HepG2 (cell line): ENCODE data around the gene HNRNPA2B1. TPM values are rescaled to one million over a fixed set of nuclear protein-coding genes. Genes with fewer than 3 reads are reported as not detected.
"Not testable (repeated sequence)": the region's sequence is repeated elsewhere in the genome, so short reads cannot be mapped to it uniquely, and the experiment has no call there.

ENCODE experiments used
- ATAC-seq: fragments of 200-7000 bp; cut with Tn5 transposase; 3 replicates; pipeline ENCODE4 v1.9.1; 2020; ENCODE audit warnings: mild to moderate bottlenecking, moderate library complexity
- BruUV-seq: library from RNA; stranded (reverse); fragments of 400-500 nt; replicated peaks from 2 replicates; lab custom pipeline; 2021; lab: Mats Ljungman, UMichigan
- CTCF ChIA-PET: fragments of 300-600 bp; formaldehyde crosslinking; extraction: SDS; loops from one replicate; lab custom pipeline; 2021; ENCODE audit warnings: low total read pairs, inconsistent platforms, low intra/inter-chr PET ratio; lab: Yijun Ruan, JAX
- POLR2A ChIA-PET: fragments of 350-600 bp; sonication (Branson Sonifier 250); formaldehyde crosslinking; loops from one replicate; lab custom pipeline; 2020; ENCODE audit warnings: antibody characterized with exemption, inconsistent platforms; lab: Yijun Ruan, JAX
- DNase-seq: peaks from one replicate; pipeline ENCODE4 v3.0.0-alpha.2; 2015; ENCODE audit warnings: low spot score
- FAIRE-seq: peaks from 3 replicates; lab custom pipeline; 2011; peaks lifted over from hg19 to GRCh38; lab: Jason Lieb, UNC
- H2AFZ ChIP-seq: one replicate; pipeline ENCODE4 v1.6.1; 2011; ENCODE audit warnings: low read length, inconsistent platforms
- H3K27ac ChIP-seq: fragments of 300-600 bp; 3 replicates; pipeline ENCODE4 v1.8.0; 2011; ENCODE audit warnings: mixed run types, mild to moderate bottlenecking, mixed read lengths, low read length, inconsistent platforms; ENCODE audit not compliant: insufficient read depth; ENCODE audit errors: extremely low read length
- H3K27me3 ChIP-seq, 2 experiments: fragments of 200-600 bp in 1 of 2; 2 replicates in 1 of 2; 3 replicates in 1 of 2; pipeline versions ENCODE4 v1.6.0 to v1.8.0; 2011; ENCODE audit warnings: low read length in 2 of 2, mild to moderate bottlenecking in 2 of 2, moderate library complexity in 2 of 2, inconsistent platforms in 1 of 2; ENCODE audit not compliant: insufficient read depth in 2 of 2, control insufficient read depth in 1 of 2
- H3K36me3 ChIP-seq, 2 experiments: fragments of 200-600 bp in 1 of 2; replicated peaks in 1 of 2; 2 replicates in 1 of 2; 3 replicates in 1 of 2; pipeline versions ENCODE4 v1.5.1 to v1.8.0; 2011; ENCODE audit warnings: low read length in 2 of 2, inconsistent platforms in 1 of 2; ENCODE audit not compliant: insufficient read depth in 2 of 2, control insufficient read depth in 1 of 2
- H3K4me1 ChIP-seq: 2 replicates; pipeline ENCODE4 v1.5.1; 2012; ENCODE audit warnings: low read length, inconsistent platforms; ENCODE audit not compliant: insufficient read depth
- H3K4me2 ChIP-seq: 2 replicates; pipeline ENCODE4 v1.6.0; 2011; ENCODE audit warnings: low read depth, low read length, inconsistent platforms
- H3K4me3 ChIP-seq, 3 experiments: fragments of 200-600 bp in 1 of 3; sonication (generic), shearing (Covaris generic) in 1 of 3; replicated peaks in 1 of 3; 2 replicates each; pipeline ENCODE4 v1.5.1; 2011 to 2016; ENCODE audit warnings: low read length in 3 of 3, inconsistent platforms in 2 of 3, low read depth in 2 of 3, mild to moderate bottlenecking in 2 of 3, control low read depth in 1 of 3, mixed read lengths in 1 of 3; ENCODE audit not compliant: insufficient read depth in 1 of 3
- H3K79me2 ChIP-seq: one replicate; pipeline ENCODE4 v1.6.1; 2011; ENCODE audit warnings: low read length, inconsistent platforms; ENCODE audit not compliant: insufficient read depth
- H3K9ac ChIP-seq: 2 replicates; pipeline ENCODE4 v1.6.0; 2011; ENCODE audit warnings: mild to moderate bottlenecking, low read depth, low read length, inconsistent platforms; ENCODE audit not compliant: insufficient read depth
- H3K9me3 ChIP-seq: 2 replicates; pipeline ENCODE4 v1.5.1; 2012; ENCODE audit warnings: mild to moderate bottlenecking, low read length
- H4K20me1 ChIP-seq: 2 replicates; pipeline ENCODE4 v1.6.0; 2011; ENCODE audit warnings: inconsistent platforms, mild to moderate bottlenecking, low read length, moderate library complexity; ENCODE audit not compliant: insufficient read depth
- ZNF451 ChIP-seq: sonication (generic); formaldehyde crosslinking; IDR thresholded peaks from 2 replicates; pipeline ENCODE4 v1.5.0; 2020; ENCODE audit warnings: mild to moderate bottlenecking, missing genetic modification reagents
- WGBS: methylation state at CpG from one replicate; pipeline ENCODE4 v1.1.6; 2017; ENCODE audit warnings: low lambda C conversion rate; 5-methylcytosine and 5-hydroxymethylcytosine counted together
- in situ Hi-C: cut with HindIII; loops from 2 replicates; pipeline ENCODE4 v1.10.0; 2017; ENCODE audit warnings: low pct_unique_long_range_greater_than_20kb; ENCODE audit not compliant: extremely low pct_ligation_motif_present
- intact Hi-C: fragments of 100-400 bp; cut with micrococcal nuclease; formaldehyde crosslinking; loops from one replicate; pipeline ENCODE4 v1.10.0; 2022; ENCODE audit not compliant: unreplicated experiment
- polyA plus RNA-seq, 8 experiments: library from polyadenylated mRNA; depleted of rRNA in 3 of 8; stranded (reverse) in 7 of 8; unstranded in 1 of 8; fragments of >200 nt; fragmentation: Illumina TruSeq in 4 of 8; extraction: Trizol in 4 of 8; gene quantifications; 2 replicates each; pipeline versions ENCODE4 v1.2.1 to v1.2.3, GENCODE V29; 2011 to 2016; ENCODE audit warnings: low read depth in 4 of 8, missing spikeins in 1 of 8, mixed read lengths in 1 of 8; ENCODE audit not compliant: insufficient read depth in 1 of 8
- total RNA-seq, 5 experiments: library from RNA; depleted of rRNA; stranded (reverse); fragments of >200 nt; fragmentation: Illumina TruSeq; extraction: Trizol; gene quantifications; 2 replicates each; pipeline ENCODE4 v1.2.3, GENCODE V29; 2016; ENCODE audit warnings: low read depth in 1 of 5
- TF ChIP-seq, protein P1 (sequence below), 2 experiments: IDR thresholded peaks; 2 replicates each; pipeline ENCODE4 v1.6.1; 2011 to 2012; ENCODE audit warnings: low read length in 2 of 2, borderline replicate concordance in 1 of 2, low read depth in 1 of 2, mild to moderate bottlenecking in 1 of 2, moderate library complexity in 1 of 2
- TF ChIP-seq, protein P2 (sequence below): sonication (generic); formaldehyde crosslinking; IDR thresholded peaks from 2 replicates; pipeline ENCODE4 v1.4.0; 2020; ENCODE audit warnings: mild to moderate bottlenecking, missing genetic modification reagents

HNRNPA2B1 gene
- total and polyA plus RNA-seq, 2 of the 13 experiments (the other 11 are each of a cell fraction or from before 2014, with no cell fraction given), result 193 to 412 TPM

DNA sequence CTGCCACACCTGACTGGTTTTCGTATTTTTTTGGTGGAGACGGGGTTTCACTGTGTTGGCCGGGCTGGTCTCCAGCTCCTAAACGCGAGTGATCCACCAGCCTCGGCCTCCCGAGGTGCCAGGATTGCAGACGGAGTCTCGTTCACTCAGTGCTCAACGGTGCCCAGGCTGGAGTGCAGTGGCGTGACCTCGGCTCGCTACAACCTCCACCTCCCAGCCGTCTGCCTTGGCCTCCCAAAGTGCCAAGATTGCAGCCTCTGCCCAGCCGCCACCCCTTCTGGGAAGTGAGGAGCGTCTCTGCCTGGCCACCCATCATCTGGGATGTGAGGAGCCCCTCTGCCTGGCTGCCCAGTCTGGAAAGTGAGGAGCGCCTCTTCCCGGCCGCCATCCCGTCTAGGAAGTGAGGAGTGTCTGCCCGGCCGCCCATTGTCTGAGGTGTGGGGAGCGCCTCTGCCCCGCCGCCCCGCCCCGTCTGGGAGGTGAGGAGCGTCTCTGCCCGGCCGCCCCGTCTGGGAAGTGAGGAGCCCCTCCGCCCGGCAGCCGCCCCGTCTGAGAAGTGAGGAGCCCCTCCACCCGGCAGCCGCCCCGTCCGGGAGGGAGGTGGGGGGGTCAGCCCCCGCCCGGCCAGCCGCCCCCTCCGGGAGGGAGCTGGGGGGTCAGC lies 52.8 kb downstream of the HNRNPA2B1 start:
- BruUV-seq, H3K9me3 ChIP-seq, DNase-seq, H3K27ac ChIP-seq, CTCF ChIA-PET, FAIRE-seq, H3K4me3 ChIP-seq, H3K36me3 ChIP-seq, in situ Hi-C loops, H2AFZ ChIP-seq, H3K4me2 ChIP-seq, H3K9ac ChIP-seq, ATAC-seq, H3K79me2 ChIP-seq, POLR2A ChIA-PET, intact Hi-C loops, H4K20me1 ChIP-seq: not testable (repeated sequence)
- Histone ChIP-seq H3K4me1 (peaks cover 11% of the 10 kb centered on the region), H3K27me3 (peaks cover 0 to 13% of the 10 kb centered on the region in 2 experiments; a peak in 2 of 5 replicates)
- WGBS, result 85% methylated on average over 17 of the region's 43 CpGs

DNA sequence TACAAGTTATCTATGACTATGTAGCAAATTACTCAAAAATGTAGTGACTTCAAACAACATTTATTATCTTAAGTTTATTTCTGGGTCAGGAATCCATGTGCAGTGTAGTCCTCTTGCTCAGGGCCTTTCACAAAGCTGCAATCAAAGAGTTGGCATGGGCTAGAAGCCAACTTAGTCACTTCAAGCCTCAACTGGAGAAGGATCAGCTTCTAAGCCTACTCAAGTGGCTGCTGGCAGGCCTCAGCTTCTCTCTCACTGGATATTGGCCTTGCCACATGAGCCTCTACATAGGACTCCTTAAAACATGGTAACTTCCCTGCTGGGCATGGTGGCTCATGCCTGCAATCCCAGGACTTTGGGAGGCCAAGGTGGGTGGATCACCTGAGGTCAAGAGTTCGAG lies 53.5 kb downstream of the HNRNPA2B1 start:
- Histone ChIP-seq H3K27ac (no peak overlapping the region), H3K9ac (no peak overlapping the region), H3K4me2 (no peak overlapping the region), H3K27me3 (peaks cover 0 to 13% of the 10 kb centered on the region in 2 experiments; a peak in 2 of 5 replicates), H2AFZ (no peak overlapping the region), H3K36me3 (no peaks in the 10 kb centered on the region), H3K4me3 (no peak overlapping the region), H4K20me1 (no peaks in the 10 kb centered on the region), H3K4me1 (peaks cover 11% of the 10 kb centered on the region), H3K79me2 (no peaks in the 10 kb centered on the region), H3K9me3 (no peaks in the 10 kb centered on the region)
- DNase-seq, result no peak
- ATAC-seq, result no peak
- ChIA-PET CTCF (no interaction called here), POLR2A (no interaction called here)
- intact Hi-C loops, result no loop called here
- FAIRE-seq, result no peak
- 80% methylated on average over 1 of the region's 1 CpG for WGBS
- in situ Hi-C loops, result no loop called here
- no TSS peak for BruUV-seq
- TF ChIP-seq, protein P1, sequence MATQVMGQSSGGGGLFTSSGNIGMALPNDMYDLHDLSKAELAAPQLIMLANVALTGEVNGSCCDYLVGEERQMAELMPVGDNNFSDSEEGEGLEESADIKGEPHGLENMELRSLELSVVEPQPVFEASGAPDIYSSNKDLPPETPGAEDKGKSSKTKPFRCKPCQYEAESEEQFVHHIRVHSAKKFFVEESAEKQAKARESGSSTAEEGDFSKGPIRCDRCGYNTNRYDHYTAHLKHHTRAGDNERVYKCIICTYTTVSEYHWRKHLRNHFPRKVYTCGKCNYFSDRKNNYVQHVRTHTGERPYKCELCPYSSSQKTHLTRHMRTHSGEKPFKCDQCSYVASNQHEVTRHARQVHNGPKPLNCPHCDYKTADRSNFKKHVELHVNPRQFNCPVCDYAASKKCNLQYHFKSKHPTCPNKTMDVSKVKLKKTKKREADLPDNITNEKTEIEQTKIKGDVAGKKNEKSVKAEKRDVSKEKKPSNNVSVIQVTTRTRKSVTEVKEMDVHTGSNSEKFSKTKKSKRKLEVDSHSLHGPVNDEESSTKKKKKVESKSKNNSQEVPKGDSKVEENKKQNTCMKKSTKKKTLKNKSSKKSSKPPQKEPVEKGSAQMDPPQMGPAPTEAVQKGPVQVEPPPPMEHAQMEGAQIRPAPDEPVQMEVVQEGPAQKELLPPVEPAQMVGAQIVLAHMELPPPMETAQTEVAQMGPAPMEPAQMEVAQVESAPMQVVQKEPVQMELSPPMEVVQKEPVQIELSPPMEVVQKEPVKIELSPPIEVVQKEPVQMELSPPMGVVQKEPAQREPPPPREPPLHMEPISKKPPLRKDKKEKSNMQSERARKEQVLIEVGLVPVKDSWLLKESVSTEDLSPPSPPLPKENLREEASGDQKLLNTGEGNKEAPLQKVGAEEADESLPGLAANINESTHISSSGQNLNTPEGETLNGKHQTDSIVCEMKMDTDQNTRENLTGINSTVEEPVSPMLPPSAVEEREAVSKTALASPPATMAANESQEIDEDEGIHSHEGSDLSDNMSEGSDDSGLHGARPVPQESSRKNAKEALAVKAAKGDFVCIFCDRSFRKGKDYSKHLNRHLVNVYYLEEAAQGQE (IDR thresholded peaks at IDR 0.05; ENCODE audit: borderline replicate concordance in 1 of 2, low read depth in 1 of 2, low read length in 2 of 2), result no peak
- no peak for TF ChIP-seq ZNF451 (CRISPR knock-in tag)
- TF ChIP-seq, protein P2, sequence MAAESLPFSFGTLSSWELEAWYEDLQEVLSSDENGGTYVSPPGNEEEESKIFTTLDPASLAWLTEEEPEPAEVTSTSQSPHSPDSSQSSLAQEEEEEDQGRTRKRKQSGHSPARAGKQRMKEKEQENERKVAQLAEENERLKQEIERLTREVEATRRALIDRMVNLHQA (CRISPR knock-in tag), result no peak
- TF ChIP-seq, all 625 proteins: peak for 0
